ENCODE measurements around the gene CAMSAP2. TPM values are rescaled to one million over a fixed set of nuclear protein-coding genes. Genes with fewer than 3 reads are reported as not detected.
"Not testable (repeated sequence)": the region's sequence is repeated elsewhere in the genome, so short reads cannot be mapped to it uniquely, and the experiment has no call there.

CAMSAP2 gene
- total and polyA plus RNA-seq, 5 experiments from 2014 or later: 0.71 to 10.1 (median 2.0) TPM

DNA sequence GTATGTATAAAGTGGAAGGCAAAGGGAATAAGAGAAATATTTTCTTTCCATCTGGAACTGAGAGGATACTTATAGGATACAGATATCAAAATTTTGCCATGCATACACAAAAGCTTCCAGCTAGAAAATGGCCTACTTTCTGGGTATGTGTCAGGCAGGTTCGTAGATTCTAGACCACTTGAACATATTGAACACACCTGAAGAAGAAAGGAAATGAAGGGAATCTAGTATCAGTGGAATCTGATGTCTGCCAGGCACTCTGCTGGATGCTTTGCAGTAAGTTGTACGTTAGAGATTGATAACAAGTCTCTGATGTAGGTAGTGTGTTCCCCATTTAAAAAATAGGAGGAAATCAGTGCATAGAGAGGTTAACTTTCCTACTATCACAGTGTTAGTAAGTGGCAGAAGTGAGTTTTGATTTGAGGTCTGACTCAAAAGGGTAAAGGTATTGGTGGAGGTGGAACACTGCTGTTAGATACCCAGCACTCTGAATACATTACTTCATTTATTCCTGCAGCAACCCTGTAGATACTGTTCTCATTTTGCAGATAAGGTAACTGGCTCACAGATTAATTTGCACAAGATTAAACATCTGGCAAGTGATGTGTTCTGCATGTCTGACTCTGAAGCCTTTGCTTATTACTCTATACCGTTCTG, 3.0 kb downstream of the CAMSAP2 start:
- H3K36me3 Mint-ChIP-seq: no peaks in the 10 kb centered on the region
- no peak for ATAC-seq
- no peaks in the 10 kb centered on the region for H3K9me3 Mint-ChIP-seq
- H3K4me3 Mint-ChIP-seq: peak overlapping the region in 4 of 10 donors; percentile 2 to 83 (median 22)
- H3K27ac Mint-ChIP-seq: peak overlapping the region in 4 of 10 donors; percentile 10 to 44 (median 23)
- peak in 1 of 10 donors; percentile 6 for DNase-seq
- POLR2A ChIA-PET: no interaction called here
- peaks cover 23 to 45% (median 42%) of the 10 kb centered on the region in 4 donors for H3K4me1 Mint-ChIP-seq
- peaks cover 0 to 9% (median 0%) of the 10 kb centered on the region in 5 donors for H3K27me3 Mint-ChIP-seq

DNA sequence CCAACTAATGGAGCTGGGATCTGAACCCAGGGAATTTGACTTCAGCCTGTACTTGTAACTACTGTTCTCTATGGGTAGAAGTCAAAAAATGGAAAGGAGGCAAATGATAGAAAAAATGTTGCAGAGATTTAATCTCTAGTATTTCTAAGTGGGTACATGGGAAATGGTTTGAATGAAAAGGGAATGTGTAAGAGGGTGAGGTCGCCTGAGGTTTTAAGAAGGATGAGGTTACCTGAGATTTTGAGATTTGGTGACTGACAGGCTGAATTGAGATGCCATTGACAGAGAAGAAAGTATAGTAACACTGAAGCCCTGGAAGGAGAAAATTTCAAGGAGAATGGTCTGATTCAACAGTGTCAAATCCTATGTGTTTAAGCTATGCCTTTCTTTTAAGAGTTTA, 5.5 kb downstream of the CAMSAP2 start:
- no peaks in the 10 kb centered on the region for H3K9me3 Mint-ChIP-seq
- no peak overlapping the region for H3K27ac Mint-ChIP-seq
- no peak overlapping the region for H3K4me3 Mint-ChIP-seq
- no peak for ATAC-seq
- no peak for DNase-seq
- peaks cover 0 to 9% (median 0%) of the 10 kb centered on the region in 5 donors for H3K27me3 Mint-ChIP-seq
- no peaks in the 10 kb centered on the region for H3K36me3 Mint-ChIP-seq
- H3K4me1 Mint-ChIP-seq: peaks cover 21 to 35% (median 31%) of the 10 kb centered on the region in 4 donors
- POLR2A ChIA-PET: interaction anchor here (0.7 kb wide), 1 partner anchor 620 kb away, joined by 3 read pairs; no protein-coding TSS in a partner anchor

DNA sequence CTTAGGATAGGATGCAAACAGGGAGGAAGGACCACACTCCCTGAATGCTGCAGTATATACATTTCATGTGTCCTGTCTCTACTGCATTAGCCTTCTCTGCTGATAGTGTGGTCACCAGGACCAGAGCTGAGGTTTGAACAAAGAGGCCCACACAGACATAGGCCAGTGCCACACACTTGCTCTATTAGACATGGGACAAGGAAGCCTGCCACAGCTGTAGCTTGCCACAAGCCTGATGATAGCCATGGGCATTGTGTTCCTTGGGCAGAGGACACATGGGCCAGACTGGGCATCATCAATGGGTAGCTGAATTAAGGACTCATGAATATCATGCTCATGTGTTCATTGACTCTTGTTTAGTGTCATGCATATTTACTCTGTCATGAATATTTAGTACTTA, 10.4 kb downstream of the CAMSAP2 start:
- Mint-ChIP-seq H3K27me3 (peaks cover 0 to 2% (median 0%) of the 10 kb centered on the region in 5 donors), H3K36me3 (no peaks in the 10 kb centered on the region), H3K9me3 (no peaks in the 10 kb centered on the region), H3K4me3 (no peak overlapping the region), H3K4me1 (peaks cover 6 to 15% (median 10%) of the 10 kb centered on the region in 4 donors), H3K27ac (peak overlapping the region in 1 of 10 donors; percentile 31)
- POLR2A ChIA-PET: no interaction called here
- DNase-seq: no peak
- no peak for ATAC-seq

DNA sequence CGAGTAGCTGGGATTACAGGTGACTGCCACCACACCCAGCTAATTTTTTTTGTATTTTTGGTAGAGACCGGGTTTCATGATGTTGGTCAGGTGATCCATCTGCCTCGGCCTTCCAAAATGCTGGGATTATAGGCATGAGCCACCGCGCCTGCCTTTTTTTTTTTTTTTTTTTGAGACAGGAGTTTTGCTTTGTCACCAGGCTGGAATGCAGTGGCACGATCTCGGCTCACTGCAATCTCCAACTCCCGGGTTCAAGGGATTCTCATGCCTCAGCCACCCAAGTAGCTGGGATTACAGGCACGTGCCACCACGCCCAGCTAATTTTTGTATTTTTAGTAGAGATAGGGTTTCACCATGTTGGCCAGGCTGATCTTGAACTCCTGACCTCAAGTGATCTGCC, 12.1 kb downstream of the CAMSAP2 start:
- not testable (repeated sequence) for ATAC-seq, H3K9me3 Mint-ChIP-seq, H3K4me3 Mint-ChIP-seq, H3K36me3 Mint-ChIP-seq, DNase-seq, H3K27me3 Mint-ChIP-seq, H3K27ac Mint-ChIP-seq
- H3K4me1 Mint-ChIP-seq: peaks cover 0 to 10% (median 4%) of the 10 kb centered on the region in 4 donors
- POLR2A ChIA-PET: interaction anchor here (0.7 kb wide), 1 partner anchor 81 kb away, joined by 4 read pairs; no protein-coding TSS in a partner anchor

DNA sequence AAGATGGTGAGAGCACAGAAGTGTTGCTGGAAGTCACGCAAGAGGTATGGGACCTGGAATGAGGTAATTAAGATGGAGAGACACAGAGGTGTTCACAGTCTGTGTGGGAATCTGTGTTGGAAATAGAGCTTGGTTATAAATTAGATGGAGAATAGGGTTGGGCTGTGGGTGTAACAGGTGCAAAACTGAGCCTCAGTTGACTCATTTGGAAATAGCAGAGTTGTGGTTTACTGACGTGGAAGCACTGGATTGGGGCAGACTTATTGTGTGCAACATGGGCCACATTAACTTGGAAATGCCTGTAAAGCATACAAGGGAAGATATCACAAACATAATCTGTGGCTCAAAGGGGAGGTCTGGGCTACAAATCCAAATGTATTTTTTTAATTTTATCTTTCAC, 13.0 kb downstream of the CAMSAP2 start:
- H3K27me3 Mint-ChIP-seq: no peaks in the 10 kb centered on the region
- POLR2A ChIA-PET: no interaction called here
- peaks cover 0 to 8% (median 3%) of the 10 kb centered on the region in 4 donors for H3K4me1 Mint-ChIP-seq
- H3K9me3 Mint-ChIP-seq: no peaks in the 10 kb centered on the region
- no peak for ATAC-seq
- H3K27ac Mint-ChIP-seq: no peak overlapping the region
- H3K36me3 Mint-ChIP-seq: no peaks in the 10 kb centered on the region
- DNase-seq: no peak
- H3K4me3 Mint-ChIP-seq: no peak overlapping the region

DNA sequence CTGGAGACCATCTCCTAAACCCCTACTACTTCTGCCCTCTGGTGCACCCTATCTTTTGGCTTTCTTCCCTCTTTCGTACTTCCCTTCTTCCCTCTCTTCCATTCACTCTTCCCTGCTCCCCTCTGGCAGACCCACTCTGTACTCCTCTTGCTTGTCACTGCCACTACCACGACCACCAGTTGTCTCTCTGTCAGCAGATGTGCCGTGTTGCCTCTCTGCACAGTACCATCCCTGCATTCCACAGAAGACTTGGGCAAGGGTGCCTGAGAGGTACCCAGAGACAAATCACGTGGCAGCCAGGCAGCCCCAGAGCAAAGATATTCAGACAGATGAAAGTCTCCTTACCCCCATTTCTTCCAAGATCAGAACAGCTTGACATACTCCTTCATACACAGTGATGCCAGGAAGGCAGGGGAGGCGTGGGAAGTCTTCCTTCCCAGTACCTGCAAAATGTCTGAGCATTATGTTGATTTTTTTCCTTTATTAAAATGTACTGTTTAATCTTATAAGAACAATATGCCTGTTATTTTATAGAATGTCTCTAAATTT, 15.0 kb downstream of the CAMSAP2 start:
- ATAC-seq (no peak), DNase-seq (no peak)
- H3K36me3 Mint-ChIP-seq: no peaks in the 10 kb centered on the region
- H3K4me3 Mint-ChIP-seq: no peak overlapping the region
- no peak overlapping the region for H3K27ac Mint-ChIP-seq
- H3K27me3 Mint-ChIP-seq: no peaks in the 10 kb centered on the region
- H3K4me1 Mint-ChIP-seq: peaks cover 0 to 8% (median 5%) of the 10 kb centered on the region in 4 donors
- H3K9me3 Mint-ChIP-seq: no peaks in the 10 kb centered on the region
- POLR2A ChIA-PET: no interaction called here

DNA sequence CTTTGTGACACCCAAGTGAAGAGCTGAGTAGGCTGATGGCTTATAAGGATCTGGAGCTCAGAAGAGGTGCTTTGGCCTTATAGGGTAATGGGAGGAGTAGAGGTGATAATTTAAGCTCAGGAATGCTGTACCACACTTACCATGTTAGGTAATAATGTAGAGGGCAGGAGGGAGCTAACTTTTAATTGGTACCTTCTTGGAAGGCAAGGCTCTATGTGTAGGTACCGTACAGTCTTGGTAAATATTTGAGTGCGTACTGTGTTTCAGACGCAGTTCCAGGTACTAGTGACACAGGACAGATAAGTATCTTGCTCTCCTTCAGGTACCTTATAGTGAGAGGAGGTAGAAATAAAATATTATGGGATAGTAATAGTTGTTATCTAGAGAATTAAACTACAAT, 16.8 kb downstream of the CAMSAP2 start:
- no peaks in the 10 kb centered on the region for H3K9me3 Mint-ChIP-seq
- peaks cover 0 to 9% (median 6%) of the 10 kb centered on the region in 4 donors for H3K4me1 Mint-ChIP-seq
- no peaks in the 10 kb centered on the region for H3K36me3 Mint-ChIP-seq
- no peak overlapping the region for H3K27ac Mint-ChIP-seq
- no peaks in the 10 kb centered on the region for H3K27me3 Mint-ChIP-seq
- no peak for DNase-seq
- no peak for ATAC-seq
- POLR2A ChIA-PET: no interaction called here
- no peak overlapping the region for H3K4me3 Mint-ChIP-seq

DNA sequence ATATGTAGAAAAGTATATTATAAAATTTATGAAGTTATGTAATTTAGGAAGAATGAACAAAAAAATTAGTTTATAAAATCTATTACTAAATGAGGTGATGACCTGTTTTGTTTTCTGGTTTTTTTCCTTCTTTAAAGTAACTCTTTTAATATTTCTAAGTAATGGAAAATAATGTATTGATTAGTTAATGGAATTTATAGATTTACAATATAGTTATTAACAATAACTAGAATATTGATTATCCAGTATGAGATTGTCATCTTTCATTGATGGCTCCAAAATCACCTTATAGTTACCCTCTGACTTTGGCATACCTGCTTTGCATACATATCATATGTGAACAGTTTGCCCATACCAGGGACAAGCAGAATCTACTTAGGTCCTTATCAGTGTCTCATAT, 23.4 kb downstream of the CAMSAP2 start:
- no peaks in the 10 kb centered on the region for H3K9me3 Mint-ChIP-seq
- H3K4me3 Mint-ChIP-seq: no peak overlapping the region
- POLR2A ChIA-PET: no interaction called here
- H3K27me3 Mint-ChIP-seq: peaks cover 0 to 4% (median 0%) of the 10 kb centered on the region in 5 donors
- no peak overlapping the region for H3K27ac Mint-ChIP-seq
- H3K4me1 Mint-ChIP-seq: peaks cover 0 to 6% (median 2%) of the 10 kb centered on the region in 4 donors
- no peak for DNase-seq
- no peak for ATAC-seq
- peaks cover 5 to 22% (median 12%) of the 10 kb centered on the region in 3 donors for H3K36me3 Mint-ChIP-seq

DNA sequence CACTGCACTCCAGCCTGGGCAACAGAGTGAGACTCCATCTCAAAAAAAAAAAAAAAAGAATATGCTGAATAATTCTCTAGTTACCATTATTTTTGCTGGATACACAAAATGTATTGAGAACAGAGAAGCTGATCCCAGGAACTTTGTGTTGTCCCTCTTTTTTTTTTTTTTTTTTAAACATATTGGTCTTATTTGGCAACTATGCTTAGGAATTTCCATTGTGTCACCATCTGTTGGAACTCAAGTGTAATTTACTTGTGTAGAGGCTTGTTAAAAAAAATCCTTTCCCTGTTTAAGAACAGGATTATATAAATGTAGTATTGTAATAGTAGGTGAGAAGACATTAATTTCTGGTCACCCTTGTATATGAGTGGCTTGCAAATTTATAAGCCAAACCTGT, 28.6 kb downstream of the CAMSAP2 start:
- Mint-ChIP-seq H3K4me3 (no peak overlapping the region), H3K36me3 (peaks cover 17 to 24% (median 18%) of the 10 kb centered on the region in 3 donors), H3K27ac (no peak overlapping the region), H3K27me3 (peaks cover 0 to 4% (median 0%) of the 10 kb centered on the region in 5 donors), H3K4me1 (peaks cover 0 to 5% (median 0%) of the 10 kb centered on the region in 4 donors), H3K9me3 (no peaks in the 10 kb centered on the region)
- POLR2A ChIA-PET: interaction anchor here (0.6 kb wide), 1 partner anchor 21 kb away, joined by 4 read pairs; no protein-coding TSS in a partner anchor
- no peak for ATAC-seq
- DNase-seq: no peak

DNA sequence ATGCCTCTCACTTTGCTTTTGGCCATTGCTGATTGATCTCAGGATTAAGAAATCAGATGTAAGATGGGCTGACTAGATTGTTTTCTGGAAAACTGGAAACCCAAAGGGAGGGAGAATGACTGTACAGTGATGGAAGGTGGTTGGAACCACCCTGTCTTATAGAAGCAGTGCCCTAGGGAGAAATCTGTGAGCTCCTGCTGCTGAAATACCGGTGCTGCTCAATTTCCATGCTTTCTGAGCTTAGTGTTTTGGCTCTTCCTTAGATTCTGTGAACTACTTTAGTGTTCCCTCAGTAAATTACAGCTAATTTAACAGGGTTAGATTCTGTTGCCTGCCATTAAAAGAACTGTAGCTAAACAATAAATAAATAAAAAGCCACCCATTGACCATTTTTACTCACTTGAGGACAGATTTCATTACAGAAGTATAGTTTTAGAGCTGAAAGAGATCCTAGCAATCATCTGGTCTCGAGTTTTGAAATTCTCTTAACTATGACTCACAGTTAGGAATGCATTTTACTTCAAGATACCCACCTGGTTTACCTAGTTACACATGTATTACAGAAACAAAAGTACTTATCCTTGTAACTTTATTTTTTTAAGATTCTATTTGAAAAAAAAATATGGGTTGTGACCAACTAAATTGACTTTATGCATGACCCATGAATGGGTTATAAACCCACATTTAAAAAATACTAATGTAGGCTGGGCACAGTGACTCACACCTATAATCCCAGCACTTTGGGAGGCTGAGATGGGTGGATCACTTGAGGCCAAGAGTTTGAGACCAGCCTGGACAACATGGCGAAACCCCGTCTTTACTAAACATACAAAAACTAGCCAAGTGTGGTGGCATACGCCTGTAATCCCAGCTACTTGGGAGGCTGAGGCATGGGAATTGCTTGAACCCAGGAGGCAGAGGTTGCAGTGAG, 33.2 kb downstream of the CAMSAP2 start:
- Mint-ChIP-seq H3K27me3 (no peaks in the 10 kb centered on the region), H3K4me1 (peaks cover 0 to 7% (median 0%) of the 10 kb centered on the region in 4 donors), H3K27ac (no peak overlapping the region), H3K36me3 (peaks cover 5 to 17% (median 13%) of the 10 kb centered on the region in 3 donors), H3K9me3 (no peaks in the 10 kb centered on the region), H3K4me3 (no peak overlapping the region)
- POLR2A ChIA-PET: no interaction called here
- no peak for DNase-seq
- ATAC-seq: no peak

DNA sequence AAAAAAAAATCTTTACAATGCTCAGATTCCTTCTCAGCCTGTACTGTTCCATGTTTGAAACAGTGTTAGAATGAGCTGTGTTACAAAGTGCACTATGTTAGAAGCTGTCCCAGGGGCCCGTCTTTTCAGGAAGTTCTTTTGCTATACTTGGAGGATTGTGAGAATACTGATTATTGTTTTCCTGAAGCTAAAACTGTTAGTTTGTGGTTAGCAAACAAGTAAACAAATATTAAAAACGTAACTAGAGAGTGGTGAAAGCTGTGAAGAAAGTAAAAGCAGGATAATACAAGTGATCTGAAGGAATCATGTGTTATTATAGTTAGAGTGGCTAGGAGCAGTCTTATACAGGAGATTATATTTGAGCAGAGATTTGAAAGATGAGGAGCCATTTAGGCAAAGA, 35.6 kb downstream of the CAMSAP2 start:
- Mint-ChIP-seq H3K9me3 (no peaks in the 10 kb centered on the region), H3K36me3 (peaks cover 0 to 6% (median 6%) of the 10 kb centered on the region in 3 donors), H3K4me3 (no peak overlapping the region), H3K4me1 (peaks cover 0 to 2% (median 0%) of the 10 kb centered on the region in 4 donors), H3K27ac (no peak overlapping the region), H3K27me3 (no peaks in the 10 kb centered on the region)
- POLR2A ChIA-PET: no interaction called here
- DNase-seq (no peak), ATAC-seq (no peak)

DNA sequence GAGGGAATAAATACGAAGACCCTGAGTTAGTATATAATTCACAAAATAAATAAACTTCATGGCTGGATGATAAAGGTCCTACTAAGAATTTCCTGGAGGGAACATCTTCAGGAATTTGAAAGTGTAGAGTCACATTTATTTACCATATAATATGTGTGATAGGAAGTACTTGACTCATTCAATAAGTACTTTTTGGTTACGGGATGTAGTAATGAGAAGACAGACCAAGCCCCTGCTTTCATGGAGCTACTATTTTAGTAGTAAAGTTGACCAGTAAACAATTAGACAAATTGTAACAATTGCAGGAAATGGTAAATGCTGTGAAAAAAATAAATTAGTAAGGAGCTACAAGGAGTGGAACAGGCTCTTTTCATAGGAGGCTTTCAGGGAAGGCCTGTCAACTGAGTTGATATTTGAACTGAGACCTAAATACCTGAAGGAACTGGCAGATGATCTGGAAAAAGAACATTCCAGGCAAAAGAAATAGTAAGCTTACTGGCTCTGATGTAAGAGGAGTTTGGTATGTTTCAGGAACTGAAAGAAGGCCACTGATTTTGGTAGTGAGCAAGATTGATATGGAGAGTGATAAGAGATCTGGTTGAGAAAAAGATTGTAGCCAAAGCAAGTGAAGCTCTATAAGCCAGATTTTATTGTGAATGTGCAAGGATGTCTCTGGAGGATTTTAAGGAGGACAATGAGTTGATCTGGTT, 36.2 kb downstream of the CAMSAP2 start:
- DNase-seq (no peak), ATAC-seq (no peak)
- Mint-ChIP-seq H3K9me3 (no peaks in the 10 kb centered on the region), H3K27me3 (no peaks in the 10 kb centered on the region), H3K4me1 (peaks cover 0 to 2% (median 0%) of the 10 kb centered on the region in 4 donors), H3K36me3 (peaks cover 0 to 3% (median 2%) of the 10 kb centered on the region in 3 donors), H3K4me3 (no peak overlapping the region), H3K27ac (no peak overlapping the region)
- POLR2A ChIA-PET: no interaction called here
